T-helper 1 cell treated with Interleukin-12 subunit alpha and Interleukin-12 subunit beta and Interleukin-4 antibody, amounts not matched to agents 30 ng/mL and 1 ng/mL, for 36 hours (primary cell): ENCODE data around the gene CCDC134. TPM values are rescaled to one million over a fixed set of nuclear protein-coding genes. Genes with fewer than 3 reads are reported as not detected.

Experiments
- intact Hi-C: fragments of 100-400 bp; cut with micrococcal nuclease; formaldehyde crosslinking; loops from one replicate; pipeline ENCODE4 v1.15.1; 2024
- total RNA-seq: library from RNA; stranded (reverse); gene quantifications from 2 replicates; pipeline ENCODE4 v1.2.3, GENCODE V29; 2022

The CCDC134 gene
- total RNA-seq, 1 donor from 2014 or later: 16.5 TPM

DNA sequence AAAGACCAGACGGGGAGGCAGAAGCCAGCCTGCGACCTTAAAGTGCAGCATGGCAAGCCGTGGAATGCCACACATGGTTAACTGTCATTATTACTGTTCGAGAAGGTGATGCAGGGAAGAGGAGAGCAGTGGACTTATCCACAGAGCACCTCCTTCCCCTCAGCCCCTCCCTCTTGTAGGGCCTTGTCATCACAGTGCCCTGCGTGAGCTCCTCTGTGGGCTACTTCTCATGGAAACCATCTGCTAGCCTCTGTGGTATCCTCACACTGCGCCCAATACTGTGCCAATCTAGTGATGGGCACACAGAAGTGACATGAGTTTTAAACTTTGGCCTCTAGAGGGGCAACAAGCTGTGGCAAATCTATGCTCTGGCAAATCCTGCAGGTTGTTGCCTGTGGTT, 18.2 kb upstream of the CCDC134 start:
- intact Hi-C loops: loop anchor here (5.0 kb wide), 2 partner anchors 310 to 585 kb away; partner anchors contain the start of gene NDUFA6

DNA sequence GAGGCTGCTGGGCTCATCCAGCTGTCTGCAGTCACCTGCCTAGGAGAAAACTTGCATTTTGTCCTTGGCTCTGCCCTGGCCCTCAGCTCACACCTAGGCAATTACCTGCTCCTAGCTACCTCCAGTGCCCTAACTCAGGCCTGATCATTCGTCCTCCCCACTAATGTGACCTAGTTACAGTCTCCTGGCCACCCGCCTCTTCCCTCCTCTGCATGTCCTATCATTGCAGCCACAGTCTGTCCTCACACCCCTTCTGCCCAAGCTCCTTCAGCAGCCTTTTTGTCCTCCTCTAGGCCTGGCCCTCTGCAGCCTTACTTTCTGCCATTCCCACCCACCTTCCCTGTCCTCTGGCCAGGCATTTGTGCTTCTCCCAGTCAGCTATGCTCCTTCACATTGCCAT, 17.7 kb upstream of the CCDC134 start:
- intact Hi-C loops: loop anchor here (5.0 kb wide), 2 partner anchors 310 to 585 kb away; partner anchors contain the start of gene NDUFA6

DNA sequence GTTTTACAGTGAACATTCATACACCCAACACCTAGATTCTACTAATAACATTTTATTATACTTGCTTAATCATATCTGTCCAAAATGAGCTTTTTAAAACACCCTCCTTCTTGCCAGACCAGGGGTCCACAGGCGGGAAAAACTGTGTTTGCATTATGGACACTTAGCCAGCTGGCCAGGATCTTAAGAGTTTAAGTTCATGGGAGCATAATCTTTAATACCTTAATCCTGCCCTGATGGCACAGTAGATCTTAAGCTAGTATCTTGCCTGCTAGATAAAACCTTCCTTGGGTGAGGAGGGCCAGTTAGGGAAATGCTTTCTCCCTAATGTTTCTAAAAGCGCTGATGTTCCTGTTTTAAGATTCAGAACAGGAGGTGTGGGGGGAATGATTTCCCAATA, 13.1 kb upstream of the CCDC134 start:
- intact Hi-C loops: no loop called here

DNA sequence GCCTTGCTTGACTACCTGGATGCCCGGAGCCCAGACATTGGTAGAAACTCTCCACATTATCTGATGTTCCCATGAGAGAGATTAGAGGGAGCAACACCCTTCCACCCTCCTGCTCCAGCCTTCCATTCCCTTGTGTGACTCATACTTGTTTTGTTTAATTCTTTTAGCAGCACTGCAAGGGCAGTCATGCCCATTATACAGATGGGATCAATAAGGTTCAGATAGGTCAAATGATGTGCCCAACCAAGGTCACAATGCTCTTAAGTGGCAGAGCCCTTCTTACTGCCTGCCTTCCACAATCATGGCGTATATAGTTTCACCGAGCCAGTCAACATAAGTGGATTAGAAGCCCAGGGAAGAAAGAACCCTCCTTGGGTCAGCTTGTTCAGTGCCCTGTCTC, 6.6 kb upstream of the CCDC134 start:
- intact Hi-C loops: no loop called here

DNA sequence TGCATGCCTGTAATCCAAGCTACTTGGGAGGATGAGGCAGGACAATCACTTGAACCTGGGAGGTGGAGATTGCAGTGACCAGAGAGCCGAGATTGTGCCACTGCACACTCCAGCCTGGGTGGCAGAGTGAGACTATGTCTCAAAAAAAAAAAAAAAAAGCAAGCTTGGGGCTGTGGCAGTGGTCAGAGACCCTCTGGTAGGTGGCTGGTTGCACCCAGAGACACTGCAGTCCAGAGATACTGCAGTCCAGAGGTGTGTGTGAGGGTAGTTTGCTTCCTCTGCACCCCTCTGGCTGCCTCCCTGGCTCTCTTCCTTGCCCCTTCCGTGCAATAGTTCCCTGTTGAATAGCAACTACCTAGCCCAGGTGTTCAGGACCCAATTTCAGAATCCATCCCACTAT, 1.7 kb upstream of the CCDC134 start:
- intact Hi-C loops: loop anchor here (5.0 kb wide), 1 partner anchor 474 kb away; the partner anchor contains the start of gene TCF20

DNA sequence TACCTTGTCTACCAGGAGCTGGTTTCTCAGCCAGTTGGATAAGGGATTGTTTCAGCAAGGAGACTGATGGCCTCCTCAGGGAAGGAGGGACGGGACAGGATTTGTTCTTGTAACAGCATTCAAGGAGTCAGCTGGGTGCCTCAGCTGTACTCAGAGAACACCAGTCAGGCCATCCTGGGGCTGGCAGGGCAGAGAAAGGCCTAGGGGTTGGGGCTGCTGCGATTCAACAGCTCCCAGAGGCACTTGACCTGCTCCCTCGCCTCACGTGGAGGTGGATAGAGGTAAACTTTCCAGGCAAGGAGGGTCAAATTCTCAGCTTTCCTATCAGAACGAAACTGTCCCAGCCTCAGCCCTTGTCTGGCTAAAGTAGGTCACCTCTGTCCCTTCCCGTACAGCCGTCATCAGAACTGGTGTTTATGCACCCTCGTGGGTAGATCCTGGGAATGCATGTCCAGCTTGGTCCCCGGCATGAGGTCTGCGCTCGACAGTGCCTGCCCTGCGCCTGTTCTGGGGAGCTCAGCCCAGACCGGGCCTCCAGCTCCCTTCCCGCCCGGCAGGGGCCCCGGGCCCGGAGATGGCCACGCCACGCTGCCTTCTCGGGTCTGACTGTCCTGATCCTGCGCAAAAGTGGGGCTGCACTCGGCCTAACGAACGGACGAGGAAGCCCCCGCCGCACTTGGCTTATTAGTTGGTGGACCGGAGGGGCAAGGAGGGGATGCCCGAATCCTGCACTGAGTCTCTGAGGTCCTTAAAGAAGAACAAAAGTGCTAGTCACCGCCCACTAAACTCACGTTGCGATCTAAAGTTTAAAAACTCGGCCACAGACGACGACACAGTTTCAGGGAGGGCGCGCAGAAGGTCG, 762 bp upstream of the CCDC134 start:
- intact Hi-C loops: loop anchor here (1.0 to 5.0 kb wide), 7 partner anchors 18 to 473 kb away; partner anchors contain the start of gene TCF20

DNA sequence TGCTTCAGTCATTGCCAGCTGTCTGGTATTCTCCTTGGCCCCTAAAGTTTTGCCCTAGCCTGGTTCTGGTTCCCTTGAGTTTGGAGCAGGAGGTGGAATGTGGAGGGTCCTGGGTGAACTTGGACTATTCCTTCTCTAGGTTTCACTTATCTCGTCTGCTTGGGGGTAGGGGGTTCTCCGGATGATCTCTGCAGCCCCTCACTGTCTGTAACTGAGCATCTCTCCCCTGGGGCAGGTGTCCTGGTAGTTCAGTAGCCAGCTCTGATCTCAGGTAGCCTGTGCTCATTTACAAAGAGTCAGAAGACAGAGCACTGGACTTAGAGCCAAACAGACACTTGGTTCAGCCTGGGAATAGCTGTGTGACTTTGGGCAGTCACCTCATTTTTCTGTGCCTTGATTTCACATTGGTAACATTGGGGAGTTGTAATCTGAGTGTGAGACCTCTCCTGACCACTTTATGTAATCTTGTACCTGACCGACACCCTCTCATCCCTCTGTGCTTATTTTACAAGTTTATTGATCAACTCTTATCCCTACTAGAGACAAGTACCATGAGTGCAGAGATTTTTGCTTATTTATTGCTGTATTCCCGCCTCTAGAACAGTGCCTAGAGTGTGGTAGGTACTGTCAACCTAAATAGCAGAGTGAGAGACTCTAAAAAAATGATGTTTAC, 804 bp downstream of the CCDC134 start:
- intact Hi-C loops: loop anchor here (1.0 to 2.0 kb wide), 2 partner anchors 56 to 134 kb away; no protein-coding TSS in a partner anchor

DNA sequence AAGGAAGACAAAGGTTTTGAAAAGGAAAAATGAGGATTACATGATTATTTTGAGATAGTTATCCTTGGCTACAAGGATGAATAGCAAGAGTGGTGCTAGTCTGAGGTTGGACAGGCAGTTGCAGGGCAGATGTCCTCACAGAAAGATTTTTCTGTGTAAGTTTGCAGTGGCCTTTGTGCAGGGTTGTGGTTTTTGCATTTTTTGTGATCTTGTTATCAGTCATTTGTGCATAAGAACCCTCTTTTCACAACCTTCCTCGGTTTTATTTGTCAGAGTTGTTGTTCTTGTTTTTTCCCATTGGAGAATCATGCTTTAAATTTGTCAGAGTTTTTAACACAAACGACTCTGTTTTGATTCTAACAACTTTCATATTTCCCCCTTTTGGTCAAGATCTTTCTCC, 1.4 kb downstream of the CCDC134 start:
- intact Hi-C loops: loop anchor here (1.0 to 2.0 kb wide), 2 partner anchors 55 to 135 kb away; no protein-coding TSS in a partner anchor

DNA sequence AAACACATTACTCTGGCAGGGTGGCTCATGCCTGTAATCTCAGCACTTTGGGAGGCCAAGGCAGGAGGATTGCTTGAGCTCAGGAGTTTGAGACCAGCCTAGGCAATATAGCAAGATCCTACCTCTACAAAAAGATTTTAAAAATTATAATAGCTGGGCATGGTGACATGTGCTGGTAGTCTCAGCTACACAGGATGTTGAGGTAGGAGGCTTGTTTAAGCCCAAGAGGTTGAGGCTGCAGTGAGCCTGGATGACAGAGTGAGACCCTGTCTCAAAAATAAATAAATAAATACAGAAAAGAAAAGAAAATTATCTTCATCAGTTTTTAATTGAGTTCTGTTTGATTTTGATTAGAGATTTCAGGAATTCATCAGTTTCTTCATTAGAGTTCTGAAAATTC, 5.2 kb downstream of the CCDC134 start:
- intact Hi-C loops: no loop called here

DNA sequence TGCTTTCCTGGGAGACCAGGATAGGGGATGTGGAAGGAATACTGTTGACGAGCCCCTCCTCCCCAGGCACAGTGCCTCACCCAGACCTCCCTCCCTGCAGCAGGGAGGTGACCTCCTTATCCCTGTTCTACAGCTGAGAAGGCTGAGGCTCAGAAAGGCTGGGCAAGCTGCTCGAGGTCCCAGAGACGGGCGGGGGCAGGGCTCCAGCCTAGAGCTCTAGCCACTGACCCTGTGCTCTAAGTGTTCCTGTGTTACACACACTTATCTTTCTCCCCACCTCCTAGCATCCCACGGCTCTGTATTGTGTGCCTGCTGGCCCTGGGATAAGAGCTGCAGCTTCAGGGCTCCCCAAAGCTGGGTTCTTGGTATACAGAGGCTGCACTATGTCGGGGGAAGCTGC, 7.9 kb downstream of the CCDC134 start:
- intact Hi-C loops: no loop called here

DNA sequence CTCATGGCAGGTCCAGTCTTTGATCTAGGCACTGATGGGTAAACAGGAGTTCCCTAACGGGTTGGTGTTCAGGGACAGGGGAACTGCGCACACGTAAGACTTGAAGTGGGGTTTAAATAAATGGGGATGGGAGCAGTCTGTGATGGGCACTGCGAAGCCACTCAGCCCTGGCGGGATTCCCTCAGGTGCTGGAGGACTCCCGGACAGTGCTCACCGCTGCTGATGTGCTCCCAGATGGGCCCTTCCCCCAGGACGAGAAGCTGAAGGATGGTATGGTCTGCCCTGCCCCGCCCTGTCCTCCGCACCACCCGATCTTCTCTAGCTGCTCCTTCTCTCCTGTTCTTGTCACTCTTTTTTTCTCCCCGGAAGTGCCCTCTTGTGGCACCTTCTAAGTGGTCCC, 9.5 kb downstream of the CCDC134 start:
- intact Hi-C loops: no loop called here

DNA sequence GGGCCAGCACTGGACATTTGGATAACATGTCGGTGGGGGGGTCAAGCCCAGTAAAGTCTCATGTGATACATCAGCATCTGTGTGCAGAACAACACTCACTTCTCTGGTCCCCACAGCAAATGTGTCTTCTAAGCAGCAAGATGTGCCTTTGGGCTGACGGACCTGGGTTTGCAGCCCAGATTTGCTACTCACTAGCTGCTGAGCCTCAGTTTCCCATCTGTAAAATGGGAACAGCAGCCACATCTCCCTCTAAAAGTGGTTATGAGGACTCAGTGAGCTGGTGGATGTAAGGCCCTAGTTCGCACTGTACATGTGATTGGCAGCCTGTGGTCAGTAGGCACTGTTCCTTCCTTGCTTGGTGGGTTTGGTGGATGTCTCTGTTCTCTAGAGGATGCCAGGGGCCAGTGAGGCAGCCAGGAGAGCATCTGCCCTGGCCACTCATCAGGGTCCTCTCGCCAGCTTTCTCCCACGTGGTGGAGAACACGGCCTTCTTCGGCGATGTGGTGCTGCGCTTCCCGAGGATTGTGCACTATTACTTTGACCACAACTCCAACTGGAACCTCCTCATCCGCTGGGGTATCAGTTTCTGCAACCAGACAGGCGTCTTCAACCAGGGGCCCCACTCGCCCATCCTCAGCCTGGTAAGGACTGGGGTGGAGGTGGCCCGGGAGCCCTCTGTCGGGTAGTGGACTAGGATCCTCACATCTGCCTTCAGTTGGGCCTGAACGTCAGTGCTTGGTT, 12.5 kb downstream of the CCDC134 start:
- intact Hi-C loops: no loop called here

DNA sequence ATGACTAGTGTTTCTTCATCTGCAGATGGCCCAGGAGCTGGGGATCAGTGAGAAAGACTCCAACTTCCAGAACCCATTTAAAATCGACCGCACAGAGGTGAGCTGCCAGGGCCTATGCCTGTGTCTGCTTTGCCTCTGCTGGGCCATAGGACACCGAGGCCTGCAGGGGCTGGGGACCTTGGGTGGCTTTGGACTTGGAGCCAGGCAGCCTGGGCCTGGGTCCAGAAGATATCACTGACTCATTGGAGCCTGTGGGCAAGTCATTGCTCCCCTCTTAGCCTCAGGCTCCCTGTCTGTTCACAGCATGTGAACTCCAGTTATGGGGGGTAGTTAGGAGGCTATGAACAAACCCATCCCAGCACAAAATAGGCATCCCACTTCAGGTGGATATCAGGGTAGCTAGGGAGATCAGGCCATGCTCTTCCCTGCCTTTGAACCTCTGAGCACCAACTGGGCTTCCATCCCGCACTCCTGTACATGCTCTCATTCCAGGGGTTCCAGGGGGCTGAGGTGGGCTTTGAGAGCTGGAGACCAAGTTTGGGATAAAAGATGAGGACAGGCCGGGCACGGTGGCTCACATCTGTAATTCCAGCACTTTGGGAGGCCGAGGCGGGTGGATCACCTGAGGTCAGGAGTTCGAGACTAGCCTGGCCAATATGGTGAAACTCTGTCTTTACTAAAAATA, 13.4 kb downstream of the CCDC134 start:
- intact Hi-C loops: no loop called here

DNA sequence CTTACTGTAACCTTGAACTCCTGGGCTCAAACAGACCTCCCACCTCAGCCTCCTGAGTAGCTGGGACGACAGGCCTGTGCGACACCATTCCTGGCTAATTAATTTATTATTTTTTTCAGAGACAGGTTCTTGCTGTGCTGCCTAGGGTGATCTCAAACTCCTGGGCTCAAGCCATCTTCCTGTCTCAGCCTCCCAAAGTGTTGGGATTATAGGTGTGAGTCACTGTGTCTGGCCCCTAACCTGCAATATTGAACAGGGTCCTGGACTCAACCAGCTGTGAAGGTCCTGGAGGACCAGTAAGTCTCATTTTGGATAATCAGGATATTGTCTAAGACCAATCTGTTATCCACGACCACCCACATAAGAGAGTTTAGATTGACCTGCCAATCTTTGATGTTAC, 15.2 kb downstream of the CCDC134 start:
- intact Hi-C loops: no loop called here

DNA sequence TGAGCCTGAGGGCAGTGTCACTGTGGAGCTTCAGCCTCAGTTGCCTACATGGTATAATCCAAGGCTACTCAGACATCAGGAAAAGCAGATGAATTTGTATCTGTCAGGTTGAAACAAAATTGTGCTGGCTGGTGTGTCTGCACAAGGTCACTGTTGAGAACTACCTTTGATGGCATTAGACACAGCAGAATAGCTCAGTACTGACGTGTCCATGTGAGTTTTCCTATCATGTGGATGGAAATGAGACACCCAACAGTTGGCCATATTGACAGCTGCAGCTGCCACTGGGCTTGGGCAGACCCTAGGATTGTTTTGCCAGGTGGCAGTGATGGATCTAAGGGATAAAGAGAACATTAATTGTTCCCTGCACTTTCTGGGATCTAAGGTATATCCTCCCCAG, 15.8 kb downstream of the CCDC134 start:
- intact Hi-C loops: no loop called here

DNA sequence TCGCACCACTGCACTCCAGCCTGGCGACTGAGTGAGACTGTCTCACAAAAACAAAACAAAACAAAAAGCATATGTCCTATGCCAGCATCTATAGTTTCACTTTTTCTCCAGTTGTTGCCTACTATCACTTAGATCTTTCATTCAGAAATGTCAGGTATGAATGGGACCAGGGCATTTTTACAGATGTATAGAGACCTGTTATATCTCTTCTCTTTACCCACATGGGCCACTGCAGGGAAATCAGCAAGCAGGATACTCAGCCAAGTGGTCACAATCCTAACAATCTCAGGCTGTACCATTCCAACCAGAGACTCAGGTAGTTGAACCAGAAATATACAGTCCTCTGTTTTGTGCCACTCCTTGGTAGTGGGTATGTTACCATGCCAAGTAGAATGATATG, 16.4 kb downstream of the CCDC134 start:
- intact Hi-C loops: no loop called here

DNA sequence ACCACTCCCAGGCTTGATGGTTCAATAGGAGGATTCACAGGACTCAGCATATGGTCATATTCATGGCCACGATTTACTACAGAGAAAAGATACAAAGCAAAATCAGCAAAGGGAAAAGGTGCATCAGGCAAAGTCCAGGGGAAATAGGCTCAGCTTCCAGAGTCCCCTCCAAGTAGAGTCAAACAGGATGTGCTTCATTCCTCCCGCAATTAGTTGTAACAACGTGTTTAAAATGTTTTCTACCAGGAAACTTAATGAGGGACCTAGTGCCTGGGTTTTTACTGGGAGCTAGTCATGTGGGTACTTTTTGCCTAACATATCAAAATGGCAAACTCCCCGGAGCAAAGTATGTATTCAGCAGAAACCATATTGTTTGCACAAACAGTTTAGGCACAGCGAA, 17.5 kb downstream of the CCDC134 start:
- intact Hi-C loops: no loop called here

DNA sequence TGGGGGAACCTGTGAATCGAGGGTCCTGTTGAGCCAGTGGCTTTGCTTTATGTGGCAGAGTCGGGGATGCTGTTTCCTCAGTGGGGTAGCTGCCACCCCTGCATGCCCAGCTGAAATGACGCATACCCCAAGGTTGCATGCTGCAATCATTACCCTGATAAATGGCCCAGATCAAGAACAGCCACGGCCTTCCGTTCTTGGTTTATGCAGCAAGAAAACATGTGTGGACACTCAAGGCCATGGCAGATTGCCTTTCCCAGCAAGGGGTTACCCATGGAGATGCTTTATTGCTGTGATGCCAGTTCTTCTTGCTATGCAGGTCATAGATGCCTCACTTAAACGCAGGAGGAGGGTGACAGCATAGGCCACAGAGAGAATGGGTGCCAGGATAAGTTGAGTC, 18.1 kb downstream of the CCDC134 start:
- intact Hi-C loops: no loop called here

DNA sequence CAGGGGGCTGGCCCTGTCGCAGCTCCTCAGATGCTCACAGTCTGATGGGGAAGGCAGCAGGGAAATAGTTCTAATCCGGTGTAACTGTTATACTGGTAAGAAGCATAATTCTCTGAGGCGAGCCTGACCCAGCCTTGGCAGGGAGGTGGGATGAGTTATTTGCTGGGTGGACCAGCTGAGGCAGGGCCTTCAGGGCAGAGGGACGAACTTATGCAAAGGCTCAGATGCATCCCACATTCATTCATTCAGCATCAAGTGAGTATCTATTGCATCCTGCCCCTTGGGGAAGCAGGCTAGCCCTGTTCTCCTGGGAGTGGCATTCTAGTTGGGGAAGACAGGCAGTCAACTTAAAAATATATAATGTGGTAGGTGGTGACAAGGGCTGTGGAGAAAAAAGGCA, 18.8 kb downstream of the CCDC134 start:
- intact Hi-C loops: no loop called here

DNA sequence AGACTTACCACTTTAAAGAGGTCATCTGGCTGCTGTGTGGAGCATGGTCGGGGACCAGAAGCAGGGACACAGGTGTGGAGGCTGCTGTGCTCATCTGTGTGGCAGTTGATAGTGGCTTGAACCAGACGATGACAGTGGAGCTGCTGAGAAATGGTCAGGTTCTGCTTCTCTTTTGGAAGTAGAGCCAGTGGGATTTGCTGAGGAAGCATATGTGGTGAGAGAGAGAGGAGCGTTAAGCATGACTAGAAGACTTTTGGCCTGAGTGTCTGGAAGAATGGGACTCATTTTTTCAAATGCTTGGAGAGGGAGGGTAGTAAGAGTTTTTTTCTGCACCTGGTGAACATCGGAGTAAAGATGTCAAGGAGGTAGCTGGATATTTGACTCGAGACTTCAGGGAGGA, 20.0 kb downstream of the CCDC134 start:
- intact Hi-C loops: loop anchor here (5.0 kb wide), 1 partner anchor 73 kb away; no protein-coding TSS in a partner anchor
